Measurements from ENCODE around the gene ATP2C2. TPM values are rescaled to one million over a fixed set of nuclear protein-coding genes. Genes with fewer than 3 reads are reported as not detected.

Gene ATP2C2
- total RNA-seq, 6 donors from 2014 or later = 36.6 to 153 (median 61.5) TPM

DNA sequence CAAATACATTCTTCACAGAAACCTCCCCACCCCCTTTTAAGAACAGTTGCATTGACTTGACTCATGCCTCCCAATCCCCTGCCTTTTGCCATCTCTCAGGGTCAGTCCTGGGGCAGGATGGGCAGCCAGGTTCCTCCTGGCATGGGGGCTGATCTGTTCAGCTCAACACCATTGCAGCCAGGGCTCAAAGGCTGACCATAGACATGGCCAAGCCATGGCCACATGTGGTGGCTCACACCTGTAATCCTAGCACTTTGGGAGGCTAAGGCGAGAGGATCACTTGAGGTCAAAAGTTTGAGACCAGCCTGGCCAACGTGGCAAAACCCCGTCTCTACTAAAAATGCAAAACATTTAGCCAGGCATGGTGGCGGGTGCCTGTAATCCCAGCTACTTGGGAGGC is 14.1 kb downstream of the ATP2C2 start:
- DNase-seq (no peak), ATAC-seq (ENCODE audit: low FRiP score in 2 of 2) (no peak)
- no peaks in the 10 kb centered on the region for H3K9me3 ChIP-seq
- H3K27me3 ChIP-seq = no peaks in the 10 kb centered on the region
- WGBS, 2 donors = 91 to 94% methylated on average over 3 to 4 of the region's 4 CpGs
- H3K27ac ChIP-seq = no peak overlapping the region
- TF ChIP-seq EP300 (IDR thresholded peaks at IDR 0.05) (no peak), POLR2AphosphoS5 (IDR thresholded peaks at IDR 0.05) (no peak), POLR2A (IDR thresholded peaks at IDR 0.05) (no peak)
- TF ChIP-seq, protein P1, sequence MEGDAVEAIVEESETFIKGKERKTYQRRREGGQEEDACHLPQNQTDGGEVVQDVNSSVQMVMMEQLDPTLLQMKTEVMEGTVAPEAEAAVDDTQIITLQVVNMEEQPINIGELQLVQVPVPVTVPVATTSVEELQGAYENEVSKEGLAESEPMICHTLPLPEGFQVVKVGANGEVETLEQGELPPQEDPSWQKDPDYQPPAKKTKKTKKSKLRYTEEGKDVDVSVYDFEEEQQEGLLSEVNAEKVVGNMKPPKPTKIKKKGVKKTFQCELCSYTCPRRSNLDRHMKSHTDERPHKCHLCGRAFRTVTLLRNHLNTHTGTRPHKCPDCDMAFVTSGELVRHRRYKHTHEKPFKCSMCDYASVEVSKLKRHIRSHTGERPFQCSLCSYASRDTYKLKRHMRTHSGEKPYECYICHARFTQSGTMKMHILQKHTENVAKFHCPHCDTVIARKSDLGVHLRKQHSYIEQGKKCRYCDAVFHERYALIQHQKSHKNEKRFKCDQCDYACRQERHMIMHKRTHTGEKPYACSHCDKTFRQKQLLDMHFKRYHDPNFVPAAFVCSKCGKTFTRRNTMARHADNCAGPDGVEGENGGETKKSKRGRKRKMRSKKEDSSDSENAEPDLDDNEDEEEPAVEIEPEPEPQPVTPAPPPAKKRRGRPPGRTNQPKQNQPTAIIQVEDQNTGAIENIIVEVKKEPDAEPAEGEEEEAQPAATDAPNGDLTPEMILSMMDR (IDR thresholded peaks at IDR 0.05) = no peak
- no peak overlapping the region for H3K4me3 ChIP-seq
- H3K36me3 ChIP-seq = no peaks in the 10 kb centered on the region
- peaks cover 3 to 18% (median 13%) of the 10 kb centered on the region in 4 donors for H3K4me1 ChIP-seq

DNA sequence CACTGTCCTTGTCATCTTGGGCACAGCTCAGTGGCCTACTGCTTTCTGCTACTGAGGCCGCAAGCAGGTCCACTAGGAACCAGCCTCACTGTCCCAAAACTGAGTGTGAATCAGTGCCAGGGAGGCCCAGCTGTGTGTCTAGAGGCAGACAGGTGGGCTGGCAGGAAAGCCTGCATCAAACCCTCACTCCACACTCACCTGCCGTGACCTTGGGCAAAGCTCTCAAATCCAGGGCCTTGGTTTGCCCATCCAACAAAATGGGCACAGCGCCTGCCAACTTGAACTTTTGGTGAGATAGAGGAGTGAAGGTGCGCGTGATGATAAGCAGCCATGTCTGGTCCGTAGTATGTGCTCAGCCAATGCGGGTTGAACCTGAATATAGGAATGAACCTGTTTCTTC is 14.8 kb downstream of the ATP2C2 start:
- no peak for TF ChIP-seq EP300 (IDR thresholded peaks at IDR 0.05)
- TF ChIP-seq, protein P1 (IDR thresholded peaks at IDR 0.05) = no peak
- no peak for TF ChIP-seq POLR2AphosphoS5 (IDR thresholded peaks at IDR 0.05)
- no peak for TF ChIP-seq POLR2A (IDR thresholded peaks at IDR 0.05)
- 93 to 97% methylated on average over 6 of the region's 7 CpGs for WGBS, 2 donors
- ATAC-seq (ENCODE audit: low FRiP score in 2 of 2) (no peak), DNase-seq (no peak)
- H3K27ac ChIP-seq = no peak overlapping the region
- H3K4me3 ChIP-seq = no peak overlapping the region
- H3K36me3 ChIP-seq = no peaks in the 10 kb centered on the region
- H3K4me1 ChIP-seq = peaks cover 3 to 16% (median 13%) of the 10 kb centered on the region in 4 donors
- H3K9me3 ChIP-seq = no peaks in the 10 kb centered on the region
- H3K27me3 ChIP-seq = no peaks in the 10 kb centered on the region

GRCh38 chr16:84386047-84386446 is 17.7 kb downstream of the ATP2C2 start:
- DNase-seq (no peak), ATAC-seq (ENCODE audit: low FRiP score in 2 of 2) (no peak)
- H3K27me3 ChIP-seq = no peaks in the 10 kb centered on the region
- no peaks in the 10 kb centered on the region for H3K36me3 ChIP-seq
- H3K9me3 ChIP-seq = no peaks in the 10 kb centered on the region
- no peak for TF ChIP-seq POLR2A (IDR thresholded peaks at IDR 0.05)
- TF ChIP-seq POLR2AphosphoS5 (IDR thresholded peaks at IDR 0.05) = no peak
- TF ChIP-seq, protein P1 (IDR thresholded peaks at IDR 0.05) = no peak
- TF ChIP-seq EP300 (IDR thresholded peaks at IDR 0.05) = no peak
- no peaks in the 10 kb centered on the region for H3K4me1 ChIP-seq
- no peak overlapping the region for H3K4me3 ChIP-seq
- 78 to 88% methylated on average over 3 of the region's 3 CpGs for WGBS, 2 donors
- no peak overlapping the region for H3K27ac ChIP-seq

- DNase-seq = no peak
- no peak overlapping the region for H3K4me3 ChIP-seq
- no peak for ATAC-seq (ENCODE audit: low FRiP score in 2 of 2)
- H3K27ac ChIP-seq = no peak overlapping the region
- H3K27me3 ChIP-seq = no peaks in the 10 kb centered on the region
- 84 to 92% methylated on average over 5 to 11 of the region's 11 CpGs for WGBS, 2 donors
- H3K4me1 ChIP-seq = peaks cover 0 to 8% (median 2%) of the 10 kb centered on the region in 4 donors
- TF ChIP-seq POLR2A (IDR thresholded peaks at IDR 0.05) = no peak
- TF ChIP-seq EP300 (IDR thresholded peaks at IDR 0.05) = no peak
- TF ChIP-seq, protein P1 (IDR thresholded peaks at IDR 0.05) = no peak
- TF ChIP-seq POLR2AphosphoS5 (IDR thresholded peaks at IDR 0.05) = no peak
- no peaks in the 10 kb centered on the region for H3K9me3 ChIP-seq
- H3K36me3 ChIP-seq = no peaks in the 10 kb centered on the region
These were observed 18.7 kb downstream of the ATP2C2 start for GRCh38 chr16:84387021-84387420.

GRCh38 chr16:84390131-84390785 is 21.9 kb downstream of the ATP2C2 start:
- no peak for DNase-seq
- no peak overlapping the region for H3K27ac ChIP-seq
- ATAC-seq (ENCODE audit: low FRiP score in 2 of 2) = no peak
- peaks cover 0 to 11% (median 2%) of the 10 kb centered on the region in 4 donors for H3K4me1 ChIP-seq
- H3K36me3 ChIP-seq = no peaks in the 10 kb centered on the region
- H3K27me3 ChIP-seq = no peaks in the 10 kb centered on the region
- 50 to 77% methylated on average over 9 to 30 of the region's 30 CpGs for WGBS, 2 donors
- no peaks in the 10 kb centered on the region for H3K9me3 ChIP-seq
- no peak overlapping the region for H3K4me3 ChIP-seq
- TF ChIP-seq, protein P1 (IDR thresholded peaks at IDR 0.05) = no peak
- TF ChIP-seq EP300 (IDR thresholded peaks at IDR 0.05) (no peak), POLR2A (IDR thresholded peaks at IDR 0.05) (no peak), POLR2AphosphoS5 (IDR thresholded peaks at IDR 0.05) (no peak)
